ENCODE measurements around the gene GNB1L. TPM values are rescaled to one million over a fixed set of nuclear protein-coding genes. Genes with fewer than 3 reads are reported as not detected.
"Not testable (repeated sequence)": the region's sequence is repeated elsewhere in the genome, so short reads cannot be mapped to it uniquely, and the experiment has no call there.

GNB1L gene
- total and polyA plus RNA-seq, 2 experiments from 2014 or later, result 3.5 to 5.5 TPM

GRCh38 chr22:19840059-19840458, 14.6 kb downstream of the GNB1L start:
- Histone ChIP-seq H3K27ac (no peak overlapping the region), H3K27me3 (peaks cover 9% of the 10 kb centered on the region), H3K4me3 (no peak overlapping the region), H3K36me3 (no peaks in the 10 kb centered on the region), H3K9me3 (ENCODE audit: low read depth) (no peaks in the 10 kb centered on the region), H3K4me1 (ENCODE audit: low read depth) (peaks cover 13% of the 10 kb centered on the region)
- TF ChIP-seq CTCF (IDR thresholded peaks at IDR 0.05; ENCODE audit: low read depth, low read length), result no peak
- DNase-seq (ENCODE audit: low read depth in 1 of 2, low spot score in 1 of 2), result no peak

GRCh38 chr22:19837915-19838314, 16.8 kb downstream of the GNB1L start:
- TF ChIP-seq CTCF (IDR thresholded peaks at IDR 0.05; ENCODE audit: low read depth, low read length), result no peak
- H3K9me3 ChIP-seq (ENCODE audit: low read depth), result no peaks in the 10 kb centered on the region
- no peak overlapping the region for H3K27ac ChIP-seq
- peaks cover 8% of the 10 kb centered on the region for H3K4me1 ChIP-seq (ENCODE audit: low read depth)
- no peak overlapping the region for H3K4me3 ChIP-seq
- peaks cover 5% of the 10 kb centered on the region for H3K27me3 ChIP-seq
- H3K36me3 ChIP-seq, result no peaks in the 10 kb centered on the region
- DNase-seq (ENCODE audit: low read depth in 1 of 2, low spot score in 1 of 2), result no peak

- no peak for TF ChIP-seq CTCF (IDR thresholded peaks at IDR 0.05; ENCODE audit: low read depth, low read length)
- peaks cover 5% of the 10 kb centered on the region for H3K27me3 ChIP-seq
- no peak for DNase-seq (ENCODE audit: low read depth in 1 of 2, low spot score in 1 of 2)
- no peak overlapping the region for H3K4me3 ChIP-seq
- no peaks in the 10 kb centered on the region for H3K4me1 ChIP-seq (ENCODE audit: low read depth)
- no peaks in the 10 kb centered on the region for H3K9me3 ChIP-seq (ENCODE audit: low read depth)
- H3K27ac ChIP-seq, result no peak overlapping the region
- no peaks in the 10 kb centered on the region for H3K36me3 ChIP-seq
These were observed 18.2 kb downstream of the GNB1L start for GRCh38 chr22:19836512-19836911.

GRCh38 chr22:19834599-19834998, 20.1 kb downstream of the GNB1L start:
- Histone ChIP-seq H3K9me3 (ENCODE audit: low read depth) (no peaks in the 10 kb centered on the region), H3K4me1 (ENCODE audit: low read depth) (no peaks in the 10 kb centered on the region), H3K4me3 (no peak overlapping the region), H3K36me3 (no peaks in the 10 kb centered on the region), H3K27ac (no peak overlapping the region), H3K27me3 (no peaks in the 10 kb centered on the region)
- DNase-seq (ENCODE audit: low read depth in 1 of 2, low spot score in 1 of 2), result no peak
- TF ChIP-seq CTCF (IDR thresholded peaks at IDR 0.05; ENCODE audit: low read depth, low read length), result no peak

GRCh38 chr22:19833327-19833726, 21.3 kb downstream of the GNB1L start:
- not testable (repeated sequence) for H3K36me3 ChIP-seq; H3K27ac ChIP-seq; H3K4me1 ChIP-seq (ENCODE audit: low read depth); H3K4me3 ChIP-seq; DNase-seq (ENCODE audit: low read depth in 1 of 2, low spot score in 1 of 2); H3K9me3 ChIP-seq (ENCODE audit: low read depth); H3K27me3 ChIP-seq

- no peaks in the 10 kb centered on the region for H3K27me3 ChIP-seq
- no peaks in the 10 kb centered on the region for H3K36me3 ChIP-seq
- no peak overlapping the region for H3K4me3 ChIP-seq
- DNase-seq (ENCODE audit: low read depth in 1 of 2, low spot score in 1 of 2), result no peak
- H3K9me3 ChIP-seq (ENCODE audit: low read depth), result no peaks in the 10 kb centered on the region
- no peak for TF ChIP-seq CTCF (IDR thresholded peaks at IDR 0.05; ENCODE audit: low read depth, low read length)
- H3K27ac ChIP-seq, result no peak overlapping the region
- H3K4me1 ChIP-seq (ENCODE audit: low read depth), result no peaks in the 10 kb centered on the region
These were observed 22.1 kb downstream of the GNB1L start for GRCh38 chr22:19832476-19833108.

- H3K36me3 ChIP-seq; H3K4me1 ChIP-seq (ENCODE audit: low read depth); H3K4me3 ChIP-seq; H3K27me3 ChIP-seq; DNase-seq (ENCODE audit: low read depth in 1 of 2, low spot score in 1 of 2); H3K9me3 ChIP-seq (ENCODE audit: low read depth); H3K27ac ChIP-seq: not testable (repeated sequence)
These were observed 22.7 kb downstream of the GNB1L start for GRCh38 chr22:19831979-19832378.
